IMR-90 (cell line): ENCODE results near the gene TBX20.

Source experiments
- CEBPB ChIP-seq: IDR thresholded peaks from 2 replicates; pipeline ENCODE4 v1.6.1; 2012; ENCODE audit warnings: low read depth, low read length, improper control_type of control experiment
- CTCF ChIP-seq: conservative IDR thresholded peaks from 2 replicates; pipeline ENCODE4 v1.5.1; 2012; ENCODE audit warnings: mild to moderate bottlenecking, low read depth, low read length, improper control_type of control experiment
- POLR2A ChIP-seq: IDR thresholded peaks from 2 replicates; pipeline ENCODE4 v1.6.1; 2012; ENCODE audit warnings: mild to moderate bottlenecking, low read depth, low read length
- RAD21 ChIP-seq: IDR thresholded peaks from 2 replicates; pipeline ENCODE4 v1.6.1; 2012; ENCODE audit warnings: low read length, improper control_type of control experiment

GRCh38 chr7:35253710-35254495 is at the start of gene TBX20:
- TF ChIP-seq POLR2A, result no peak
- no peak for TF ChIP-seq CTCF
- no peak for TF ChIP-seq CEBPB
- TF ChIP-seq RAD21, result no peak
